HG02759 (cell line): ENCODE results near the gene IZUMO2.
"Not testable (repeated sequence)": the region's sequence is repeated elsewhere in the genome, so short reads cannot be mapped to it uniquely, and the experiment has no call there.

Experiments
- ATAC-seq: cut with Tn5 transposase; IDR thresholded peaks from one replicate; pipeline ENCODE4 v1.9.1; 2021; ENCODE audit warnings: mild to moderate bottlenecking, moderate library complexity; ENCODE audit not compliant: unreplicated experiment

IZUMO2 gene

DNA sequence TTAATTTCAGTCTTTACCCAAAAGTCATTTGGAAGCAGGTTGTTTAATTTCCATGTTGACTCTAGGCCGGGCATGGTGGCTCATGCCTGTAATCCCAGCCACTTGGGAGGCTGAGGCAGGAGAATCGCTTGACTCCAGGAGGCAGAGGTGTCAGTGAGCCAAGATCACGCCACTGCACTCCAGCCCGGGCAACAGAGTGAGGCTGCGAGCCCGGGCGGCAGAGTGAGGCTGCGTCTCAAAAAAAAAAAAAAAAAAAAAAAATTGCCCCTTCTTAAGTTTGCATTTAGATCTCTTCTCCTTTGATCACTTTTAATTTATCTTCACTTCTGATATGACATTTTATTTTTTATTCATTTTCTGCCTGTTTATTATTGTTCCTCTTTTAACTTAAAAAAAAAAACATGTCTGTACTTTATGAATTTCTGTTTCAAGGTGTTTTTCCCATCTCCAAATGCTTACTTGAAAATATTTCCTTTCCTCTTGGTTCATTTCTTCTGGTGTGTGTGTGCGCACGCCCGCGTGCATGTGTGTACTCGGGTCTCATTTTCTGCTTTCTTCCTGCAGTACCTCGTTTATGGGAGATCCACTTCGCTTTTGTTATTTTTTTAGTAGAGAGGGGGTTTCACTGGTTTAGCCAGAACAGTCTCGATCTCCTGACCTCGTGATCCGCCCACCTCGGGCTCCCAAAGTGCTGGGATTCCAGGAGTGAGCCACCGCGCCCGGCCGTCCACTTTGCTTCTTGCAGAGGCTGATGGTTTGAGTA, 26.3 kb downstream of the IZUMO2 start:
- not testable (repeated sequence) for ATAC-seq

DNA sequence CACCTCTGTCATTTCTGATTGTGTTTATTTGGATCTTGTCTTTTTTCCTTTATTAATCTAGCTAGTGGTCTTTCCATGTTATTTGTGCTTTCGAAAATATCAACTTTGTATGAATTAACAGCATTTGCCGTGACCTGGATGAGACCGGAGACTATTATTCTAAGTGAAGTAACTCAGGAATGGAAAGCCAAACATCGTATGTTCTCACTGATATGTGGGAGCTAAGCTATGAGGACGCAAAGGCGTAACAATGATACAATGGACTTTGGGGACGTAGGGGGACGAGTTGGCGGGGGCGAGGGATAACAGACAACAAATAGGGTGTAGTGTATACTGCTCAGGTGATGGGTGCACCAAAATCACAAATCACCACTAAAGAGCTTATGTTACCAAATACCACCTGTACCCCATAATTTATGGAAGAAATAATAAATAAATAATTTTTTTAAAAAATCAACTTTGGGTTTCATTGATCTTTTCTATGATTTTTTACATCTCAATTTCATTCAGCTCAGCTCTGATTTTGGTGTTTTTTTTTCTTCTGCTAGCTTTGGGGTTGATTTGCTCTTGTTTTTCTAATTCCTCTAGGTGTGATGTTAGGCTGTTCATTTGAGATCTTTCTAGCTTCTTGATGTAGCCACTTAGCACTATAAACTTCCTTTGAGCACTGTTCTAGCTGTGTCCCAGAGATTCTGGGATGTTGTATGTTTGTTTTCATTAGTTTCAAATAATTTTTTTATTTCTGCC, 27.1 kb downstream of the IZUMO2 start:
- not testable (repeated sequence) for ATAC-seq

DNA sequence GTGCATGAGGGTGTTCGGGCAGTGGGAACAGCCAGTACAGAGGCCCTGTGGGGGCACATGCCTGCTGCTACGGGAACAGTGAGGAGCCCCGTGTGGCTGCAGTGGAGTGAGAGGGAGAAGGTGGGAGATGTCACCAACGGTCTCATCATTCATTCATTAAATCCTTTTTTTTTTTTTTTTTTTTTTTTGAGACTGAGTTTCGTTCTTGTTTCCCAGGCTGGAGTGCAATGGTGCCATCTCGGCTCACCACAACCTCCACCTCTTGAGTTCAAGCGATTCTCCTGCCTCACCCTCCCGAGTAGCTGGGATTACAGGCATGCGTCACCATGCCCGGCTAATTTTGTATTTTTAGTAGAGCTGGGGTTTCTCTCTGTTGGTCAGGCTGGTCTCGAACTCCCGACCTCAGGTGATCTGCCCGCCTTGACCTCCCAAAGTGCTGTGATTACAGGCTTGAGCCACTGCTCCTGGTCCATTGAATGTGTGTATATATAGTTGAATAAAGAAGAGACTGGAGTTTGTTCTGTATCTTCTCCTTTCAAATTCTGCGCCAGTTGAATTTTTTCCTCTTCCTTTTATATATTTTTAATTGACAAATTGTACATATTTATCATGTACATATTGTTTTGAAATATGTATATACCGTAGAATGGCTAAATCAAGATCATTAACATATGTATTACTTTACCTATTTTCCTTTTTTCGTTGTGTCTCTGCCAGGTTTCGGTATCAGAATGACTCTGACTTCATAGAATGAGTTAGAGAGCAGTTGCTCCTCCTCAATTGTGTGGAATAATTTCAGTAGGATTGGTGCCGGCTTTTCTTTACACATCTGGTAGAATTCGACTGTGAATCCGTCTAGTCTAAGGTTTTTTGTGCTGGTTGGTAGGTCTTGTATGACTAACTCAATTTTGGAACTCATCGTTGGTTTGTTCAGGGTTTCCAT, 28.0 kb downstream of the IZUMO2 start:
- not testable (repeated sequence) for ATAC-seq

DNA sequence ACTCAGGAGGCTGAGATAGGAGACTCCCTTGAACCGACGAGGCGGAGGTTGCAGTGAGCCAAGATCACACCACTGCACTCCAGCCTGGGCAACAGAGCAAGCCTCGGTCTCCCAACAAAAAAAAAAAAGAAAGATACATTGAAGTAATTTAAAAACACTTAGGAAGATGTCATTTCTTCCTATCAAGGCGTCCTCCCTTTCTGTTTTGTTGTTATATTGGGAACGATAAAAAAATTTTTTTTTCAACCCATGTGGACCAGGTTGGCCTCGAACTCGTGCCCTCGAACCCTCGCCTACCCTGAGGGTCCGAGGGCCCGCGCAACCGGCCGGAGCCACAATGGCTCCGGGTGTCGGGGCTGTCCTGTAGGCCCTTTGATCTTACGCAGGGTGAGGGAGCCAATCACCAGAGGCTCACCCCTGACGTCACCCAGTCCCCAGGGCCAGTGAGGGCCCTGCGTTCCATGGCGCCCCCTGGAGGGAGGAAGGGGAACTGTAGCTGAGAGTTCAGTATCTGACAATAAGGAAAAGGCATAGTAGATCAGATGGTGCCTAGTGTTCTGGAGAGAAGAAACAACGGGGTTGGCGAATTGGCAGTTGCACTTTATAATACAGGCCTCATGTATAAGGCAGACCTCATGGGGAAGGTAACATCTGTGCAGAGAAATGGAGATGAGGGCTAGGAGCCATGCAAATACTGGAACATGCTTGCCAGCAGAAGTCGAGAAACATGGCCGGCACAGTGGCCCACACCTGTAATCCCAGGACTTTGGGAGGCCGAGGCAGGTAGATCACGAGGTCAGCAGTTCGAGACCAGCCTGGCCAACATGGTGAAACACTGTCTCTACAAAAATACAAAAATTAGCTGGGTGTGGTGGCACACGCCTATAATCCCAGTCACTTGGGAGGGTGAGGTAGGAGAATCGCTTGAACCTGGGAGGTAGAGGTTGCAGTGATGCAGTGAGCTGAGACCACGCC, 29.3 kb downstream of the IZUMO2 start:
- not testable (repeated sequence) for ATAC-seq

DNA sequence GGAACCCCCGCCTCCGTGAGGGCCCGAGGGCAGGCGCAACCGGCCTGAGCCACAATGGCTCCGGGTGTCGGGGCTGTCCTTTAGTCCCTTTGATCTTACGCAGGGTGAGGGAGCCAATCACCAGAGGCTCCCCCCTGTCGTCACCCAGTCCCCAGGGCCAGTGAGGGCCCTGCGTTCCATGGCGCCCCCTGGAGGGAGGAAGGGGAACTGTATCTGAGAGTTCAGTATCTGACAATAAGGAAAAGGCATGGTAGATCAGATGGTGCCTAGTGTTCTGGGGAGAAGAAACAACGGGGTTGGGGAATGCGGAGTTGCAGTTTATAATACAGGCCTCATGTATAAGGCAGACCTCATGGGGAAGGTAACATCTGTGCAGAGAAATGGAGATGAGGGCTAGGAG, 59.1 kb downstream of the IZUMO2 start:
- ATAC-seq, result not testable (repeated sequence)

DNA sequence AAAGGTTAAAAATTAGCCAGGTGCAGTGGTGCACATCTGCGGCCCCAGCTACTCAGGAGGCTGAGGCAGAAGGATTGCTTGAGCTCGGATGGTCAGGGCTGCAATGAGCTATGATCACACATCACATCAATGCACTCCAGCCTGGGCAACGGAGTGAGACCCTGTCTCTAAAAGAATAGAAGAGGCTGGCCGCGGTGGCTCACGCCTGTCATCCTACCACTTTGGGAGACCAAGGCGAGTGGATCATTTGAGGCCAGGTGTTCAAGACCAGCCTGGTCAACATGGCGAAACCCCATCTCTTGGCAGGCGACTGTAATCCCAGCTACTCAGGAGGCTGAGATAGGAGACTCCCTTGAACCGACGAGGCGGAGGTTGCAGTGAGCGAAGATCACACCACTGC, 59.7 kb downstream of the IZUMO2 start:
- not testable (repeated sequence) for ATAC-seq
